Activated CD4-positive, alpha-beta T cell treated with anti-CD3 and anti-CD28 coated beads, Interleukin-2, amount 10 ng/mL, durations not matched to agents 24 days and 14 days (primary cell): Measurements from ENCODE around the gene UBIAD1. TPM values are rescaled to one million over a fixed set of nuclear protein-coding genes. Genes with fewer than 3 reads are reported as not detected.

ENCODE experiments used
- DNase-seq: peaks from one replicate; pipeline ENCODE4 v3.0.0; 2022
- H3K27ac Mint-ChIP-seq: one replicate; pipeline ENCODE4 v1.8.0; 2022; ENCODE audit warnings: mild to moderate bottlenecking, mixed read lengths
- H3K27me3 Mint-ChIP-seq: one replicate; pipeline ENCODE4 v1.8.0; 2022; ENCODE audit warnings: mixed read lengths
- H3K36me3 Mint-ChIP-seq: one replicate; pipeline ENCODE4 v1.8.0; 2022; ENCODE audit warnings: low read depth, mild to moderate bottlenecking, mixed read lengths
- H3K4me1 Mint-ChIP-seq: one replicate; pipeline ENCODE4 v1.8.0; 2021; ENCODE audit warnings: mixed read lengths
- H3K4me3 Mint-ChIP-seq: one replicate; pipeline ENCODE4 v1.8.0; 2022; ENCODE audit warnings: mild to moderate bottlenecking, moderate library complexity, mixed read lengths
- H3K9me3 Mint-ChIP-seq: one replicate; pipeline ENCODE4 v1.8.0; 2021; ENCODE audit warnings: mixed read lengths
- intact Hi-C: fragments of 100-400 bp; cut with micrococcal nuclease; formaldehyde crosslinking; loops from one replicate; pipeline ENCODE4 v1.15.1; 2023
- total RNA-seq: library from RNA; stranded (reverse); gene quantifications from 2 replicates; pipeline ENCODE4 v1.2.3, GENCODE V29; 2022

The UBIAD1 gene
- total RNA-seq, 1 donor from 2014 or later: 32.4 TPM

DNA sequence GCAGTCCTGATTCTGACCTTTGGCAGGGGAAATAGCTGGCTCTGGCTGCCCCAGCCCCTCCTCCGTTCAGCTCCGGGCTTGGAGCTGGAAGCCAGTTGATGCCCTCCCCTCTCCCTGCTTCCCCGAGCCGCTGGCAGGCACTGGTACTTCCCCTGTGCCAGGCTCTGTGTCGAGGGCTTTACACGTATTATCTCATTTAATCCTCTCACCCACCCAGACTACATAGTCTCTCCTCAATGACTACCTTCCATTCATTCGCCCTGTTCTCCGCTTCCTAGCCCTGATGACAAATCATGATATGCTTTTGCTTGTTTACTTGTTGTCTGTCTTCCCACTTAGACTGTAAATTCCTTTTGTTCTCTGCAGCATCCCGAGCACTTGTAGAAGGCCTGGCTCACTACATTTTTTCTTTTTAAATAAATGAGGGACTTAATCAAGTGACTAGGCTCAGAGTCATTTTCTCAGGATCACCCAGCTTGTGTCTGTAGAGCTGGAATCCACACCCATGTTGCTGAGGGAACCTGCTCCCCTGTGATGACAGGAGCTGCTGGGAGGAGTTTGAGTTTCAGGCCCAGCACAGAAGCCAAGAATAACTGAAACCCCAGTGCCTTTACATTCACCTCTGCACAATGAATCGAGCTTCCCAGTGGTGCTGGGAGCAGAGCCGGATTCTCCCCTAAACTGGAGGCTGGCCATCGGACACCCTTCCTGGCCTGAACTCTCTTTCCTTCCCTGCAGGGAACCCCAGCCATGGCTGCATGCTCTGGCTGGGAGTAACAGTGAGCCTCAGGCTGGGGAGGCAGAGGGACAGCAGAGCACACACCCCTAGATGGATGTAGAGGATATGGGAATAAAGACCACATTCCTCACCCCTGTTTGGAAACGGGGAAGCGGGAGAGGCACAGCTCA lies 58.3 kb downstream of the UBIAD1 start:
- intact Hi-C loops: no loop called here
- Mint-ChIP-seq H3K27me3 (peaks cover 3% of the 10 kb centered on the region), H3K9me3 (no peaks in the 10 kb centered on the region)

DNA sequence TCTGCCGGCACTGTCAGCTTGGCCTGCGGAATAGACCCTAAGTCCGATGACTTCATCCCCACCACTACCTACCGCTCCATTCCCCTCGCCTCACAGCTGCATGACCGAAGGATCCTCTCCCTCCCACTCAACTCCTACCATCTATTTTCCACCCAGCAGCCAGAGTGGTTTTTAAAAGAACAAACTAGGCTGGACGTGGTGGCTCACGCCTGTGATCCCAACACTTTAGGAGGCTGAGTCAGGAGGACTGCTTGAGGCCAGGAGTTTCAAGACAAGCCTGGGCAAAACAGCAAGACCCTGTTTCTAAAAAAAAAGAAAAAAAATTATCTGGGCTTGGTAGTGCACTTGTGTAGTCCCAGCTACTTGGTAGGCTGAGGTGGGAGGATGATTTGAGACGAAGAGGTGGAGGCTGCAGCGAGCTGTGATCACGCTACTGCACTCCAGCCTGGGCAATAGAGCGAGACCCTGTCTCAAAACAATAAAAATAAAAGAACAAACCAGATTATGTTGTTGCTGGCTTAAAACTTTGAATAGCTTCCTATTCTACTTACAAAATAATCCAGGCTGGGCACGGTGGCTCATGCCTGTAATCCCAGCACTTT lies 59.0 kb downstream of the UBIAD1 start:
- Mint-ChIP-seq H3K27me3 (peaks cover 3% of the 10 kb centered on the region), H3K36me3 (no peaks in the 10 kb centered on the region), H3K27ac (no peak overlapping the region), H3K4me1 (no peaks in the 10 kb centered on the region), H3K9me3 (no peaks in the 10 kb centered on the region), H3K4me3 (no peak overlapping the region)
- no peak for DNase-seq
- intact Hi-C loops: no loop called here

More for the DNA sequence above, 58.3 kb downstream of the UBIAD1 start:
- Mint-ChIP-seq H3K27ac (no peak overlapping the region), H3K36me3 (no peaks in the 10 kb centered on the region), H3K4me3 (no peak overlapping the region), H3K4me1 (no peaks in the 10 kb centered on the region)
- DNase-seq: no peak

DNA sequence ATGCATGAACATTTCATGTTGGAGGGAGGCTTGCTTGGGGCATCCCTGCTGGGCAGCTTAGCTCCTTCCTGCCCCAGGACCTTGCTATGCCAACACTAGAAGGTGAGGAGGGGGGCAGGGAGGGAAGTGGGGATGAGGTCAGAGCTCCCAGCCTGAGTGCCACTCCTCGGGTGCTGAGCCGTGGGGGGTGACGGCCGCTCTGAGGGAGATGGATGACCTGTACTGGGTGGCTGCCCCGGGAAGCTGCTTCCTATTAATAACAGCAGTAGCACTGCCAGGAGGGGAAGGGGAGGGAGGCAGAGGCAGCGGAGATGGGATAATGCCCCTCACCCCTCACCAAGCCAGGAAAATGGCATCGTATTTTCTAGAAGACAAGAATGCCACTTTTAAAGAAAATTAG lies 60.6 kb downstream of the UBIAD1 start:
- no peak overlapping the region for H3K27ac Mint-ChIP-seq
- intact Hi-C loops: no loop called here
- H3K4me1 Mint-ChIP-seq: peaks cover 2% of the 10 kb centered on the region
- no peaks in the 10 kb centered on the region for H3K9me3 Mint-ChIP-seq
- H3K4me3 Mint-ChIP-seq: no peak overlapping the region
- no peak for DNase-seq
- no peaks in the 10 kb centered on the region for H3K36me3 Mint-ChIP-seq
- H3K27me3 Mint-ChIP-seq: peaks cover 8% of the 10 kb centered on the region

GRCh38 chr1:11334261-11334804 lies 61.3 kb downstream of the UBIAD1 start:
- peaks cover 2% of the 10 kb centered on the region for H3K4me1 Mint-ChIP-seq
- peaks cover 15% of the 10 kb centered on the region for H3K27me3 Mint-ChIP-seq
- no peak for DNase-seq
- H3K4me3 Mint-ChIP-seq: no peak overlapping the region
- no peaks in the 10 kb centered on the region for H3K36me3 Mint-ChIP-seq
- H3K9me3 Mint-ChIP-seq: no peaks in the 10 kb centered on the region
- intact Hi-C loops: no loop called here
- no peak overlapping the region for H3K27ac Mint-ChIP-seq

GRCh38 chr1:11334821-11335220 lies 61.8 kb downstream of the UBIAD1 start:
- Mint-ChIP-seq H3K4me1 (peaks cover 2% of the 10 kb centered on the region), H3K4me3 (no peak overlapping the region), H3K36me3 (no peaks in the 10 kb centered on the region), H3K9me3 (no peaks in the 10 kb centered on the region), H3K27ac (no peak overlapping the region), H3K27me3 (peaks cover 17% of the 10 kb centered on the region)
- intact Hi-C loops: no loop called here
- DNase-seq: no peak

- Mint-ChIP-seq H3K4me1 (peaks cover 2% of the 10 kb centered on the region), H3K36me3 (no peaks in the 10 kb centered on the region), H3K9me3 (no peaks in the 10 kb centered on the region), H3K27me3 (peaks cover 24% of the 10 kb centered on the region), H3K27ac (no peak overlapping the region), H3K4me3 (no peak overlapping the region)
- intact Hi-C loops: loop anchor here (1.0 kb wide), 1 partner anchor 310 kb away; no protein-coding TSS in a partner anchor
- no peak for DNase-seq
Observed at GRCh38 chr1:11335417-11336056, 62.5 kb downstream of the UBIAD1 start.

DNA sequence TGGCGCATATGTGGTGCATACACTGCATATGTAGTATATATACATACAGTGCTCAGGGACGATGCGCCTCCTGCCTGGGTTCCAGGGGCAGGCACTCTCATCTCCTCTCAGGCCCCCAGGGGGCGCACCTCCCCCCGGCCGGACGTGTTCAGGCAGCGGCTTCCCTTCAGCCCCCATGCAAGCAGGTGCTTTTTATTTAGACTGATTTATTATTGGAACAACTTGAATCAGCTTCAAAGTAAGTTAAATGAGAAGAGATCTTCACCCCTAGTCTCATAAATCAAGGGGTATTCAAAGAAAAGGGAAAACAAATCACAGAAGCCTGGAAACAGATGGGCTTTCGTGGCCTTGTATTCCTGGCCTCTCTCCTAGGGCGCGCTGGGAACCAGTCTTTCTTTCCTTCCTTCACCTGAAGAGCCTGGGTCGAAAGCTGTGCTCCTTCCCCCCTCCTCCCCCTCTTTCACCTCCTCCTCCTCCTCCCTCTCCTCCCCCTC lies 64.6 kb downstream of the UBIAD1 start:
- intact Hi-C loops: no loop called here
- Mint-ChIP-seq H3K36me3 (no peaks in the 10 kb centered on the region), H3K4me1 (peaks cover 2% of the 10 kb centered on the region), H3K27me3 (peaks cover 29% of the 10 kb centered on the region), H3K4me3 (no peak overlapping the region), H3K9me3 (no peaks in the 10 kb centered on the region), H3K27ac (no peak overlapping the region)
- peak; percentile 89 for DNase-seq

Other genes with a start within 250 kb of the UBIAD1 start
- gene MASP2, start 226.0 kb upstream of the UBIAD1 start, total RNA-seq: 0.14 and 0.28 TPM in 2 replicates
- gene SRM, start 213.2 kb upstream of the UBIAD1 start, total RNA-seq: 334 and 346 TPM in 2 replicates
- 93.0 and 98.1 TPM in 2 replicates for gene EXOSC10, start 173.3 kb upstream of the UBIAD1 start, total RNA-seq
- gene ANGPTL7, start 83.8 kb upstream of the UBIAD1 start, total RNA-seq: not detected in 2 replicates
- gene MTOR, start 10.6 kb upstream of the UBIAD1 start, total RNA-seq: 48.1 and 54.4 TPM in 2 replicates
- 0.23 and 0.31 TPM in 2 replicates for gene DISP3, start 206.0 kb downstream of the UBIAD1 start, total RNA-seq